ENCODE data around the gene FBXL7.

FBXL7 gene

GRCh38 chr5:15577831-15578230 lies 77.9 kb downstream of the FBXL7 start:
- no peaks in the 10 kb centered on the region for H3K4me1 ChIP-seq (ENCODE audit: control insufficient read depth, low read length)
- no peak overlapping the region for H3K27ac ChIP-seq (ENCODE audit: low read depth, low read length)
- TF ChIP-seq CTCF (IDR thresholded peaks at IDR 0.05; ENCODE audit: low read depth, low read length, poor library complexity, severe bottlenecking), result no peak
- TF ChIP-seq EZH2phosphoT487 (IDR thresholded peaks at IDR 0.05; ENCODE audit: borderline replicate concordance, low read length), result no peak
- H4K20me1 ChIP-seq (ENCODE audit: control insufficient read depth, insufficient read depth, low read depth, low read length), result no peaks in the 10 kb centered on the region
- H3K79me2 ChIP-seq (ENCODE audit: control insufficient read depth, low read length), result no peaks in the 10 kb centered on the region
- H3K27me3 ChIP-seq (ENCODE audit: control insufficient read depth, low read length), result no peaks in the 10 kb centered on the region
- no peaks in the 10 kb centered on the region for H3K36me3 ChIP-seq (ENCODE audit: control insufficient read depth, low read length)
- no peaks in the 10 kb centered on the region for H3K9me3 ChIP-seq (ENCODE audit: control insufficient read depth, insufficient read depth, low read length)
- no peak overlapping the region for H3K4me2 ChIP-seq (ENCODE audit: low read length)
- no peak overlapping the region for H3K4me3 ChIP-seq (ENCODE audit: low read length)
- no peaks in the 10 kb centered on the region for H3K9me2 ChIP-seq (replicated peaks; ENCODE audit: control insufficient read depth, low read length)
- no peaks in the 10 kb centered on the region for H3F3A ChIP-seq (ENCODE audit: control insufficient read depth, insufficient read depth)

DNA sequence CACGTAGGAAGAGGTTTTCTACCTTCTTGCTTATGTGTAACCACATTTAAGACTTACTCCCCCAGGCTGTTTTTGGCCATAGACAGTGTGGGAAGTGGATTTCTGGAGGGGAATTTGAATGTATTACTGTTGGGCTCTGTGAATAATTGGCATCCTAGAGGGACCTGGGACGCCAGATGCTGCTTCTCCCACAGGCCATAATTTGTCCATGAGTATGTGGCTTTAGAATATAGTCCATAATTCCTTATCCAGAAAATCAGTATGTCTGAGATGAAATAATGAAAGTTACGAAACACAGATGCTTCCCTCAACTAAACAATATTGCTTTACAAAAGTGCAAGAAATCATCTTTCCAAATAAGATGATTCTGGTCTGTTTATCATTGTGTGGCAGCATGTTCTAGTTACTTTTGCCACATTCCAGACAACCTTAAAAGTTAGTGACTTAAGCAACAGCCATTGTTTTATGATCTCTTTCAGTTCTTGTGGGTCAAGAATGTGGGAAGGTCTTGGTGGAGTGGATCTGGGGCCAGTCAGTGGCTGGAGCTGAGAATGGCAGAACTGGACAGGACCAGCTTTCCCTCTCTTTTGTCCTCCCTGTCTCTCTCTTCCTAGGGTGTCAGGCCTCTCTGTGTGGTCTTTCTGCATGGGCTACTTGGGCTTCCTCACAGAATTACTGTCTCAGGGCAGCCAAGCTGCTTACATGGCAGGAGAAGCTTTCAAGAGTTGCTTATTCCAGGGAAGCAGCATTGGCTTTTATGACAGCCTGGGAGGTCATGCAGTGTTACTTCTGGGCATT lies 79.4 kb downstream of the FBXL7 start:
- Histone ChIP-seq H3K4me3 (ENCODE audit: low read length) (no peak overlapping the region), H3K9me2 (replicated peaks; ENCODE audit: control insufficient read depth, low read length) (no peaks in the 10 kb centered on the region), H3K9me3 (ENCODE audit: control insufficient read depth, insufficient read depth, low read length) (no peaks in the 10 kb centered on the region), H3K36me3 (ENCODE audit: control insufficient read depth, low read length) (no peaks in the 10 kb centered on the region), H4K20me1 (ENCODE audit: control insufficient read depth, insufficient read depth, low read depth, low read length) (no peaks in the 10 kb centered on the region), H3F3A (ENCODE audit: control insufficient read depth, insufficient read depth) (no peaks in the 10 kb centered on the region), H3K27me3 (ENCODE audit: control insufficient read depth, low read length) (no peaks in the 10 kb centered on the region), H3K4me1 (ENCODE audit: control insufficient read depth, low read length) (no peaks in the 10 kb centered on the region), H3K27ac (ENCODE audit: low read depth, low read length) (no peak overlapping the region), H3K4me2 (ENCODE audit: low read length) (no peak overlapping the region), H3K79me2 (ENCODE audit: control insufficient read depth, low read length) (no peaks in the 10 kb centered on the region)
- TF ChIP-seq EZH2phosphoT487 (IDR thresholded peaks at IDR 0.05; ENCODE audit: borderline replicate concordance, low read length), result no peak

DNA sequence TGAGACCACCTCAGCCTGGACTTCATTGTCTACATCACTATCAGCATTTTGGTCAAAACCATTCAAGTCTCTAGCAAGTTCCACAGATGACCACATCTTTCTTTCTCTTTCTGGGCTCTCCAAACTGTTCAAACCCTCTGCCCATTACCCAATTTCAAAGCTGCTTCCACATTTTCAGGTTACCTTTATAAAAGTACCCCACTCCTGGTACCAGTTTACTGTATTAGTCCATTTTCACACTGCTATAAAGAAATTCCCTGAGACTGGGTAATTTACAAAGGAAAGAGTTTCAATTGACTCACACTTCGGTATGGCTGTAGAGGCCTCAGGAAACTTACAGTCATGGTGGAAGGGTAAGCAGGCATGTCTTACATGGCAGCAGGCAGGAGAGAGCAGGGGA lies 84.5 kb downstream of the FBXL7 start:
- Histone ChIP-seq H3K4me1 (ENCODE audit: control insufficient read depth, low read length) (no peaks in the 10 kb centered on the region), H3K27ac (ENCODE audit: low read depth, low read length) (no peak overlapping the region), H3K9me3 (ENCODE audit: control insufficient read depth, insufficient read depth, low read length) (no peaks in the 10 kb centered on the region), H3K36me3 (ENCODE audit: control insufficient read depth, low read length) (no peaks in the 10 kb centered on the region), H3K9me2 (replicated peaks; ENCODE audit: control insufficient read depth, low read length) (no peaks in the 10 kb centered on the region), H3K4me3 (ENCODE audit: low read length) (no peak overlapping the region), H3K4me2 (ENCODE audit: low read length) (no peak overlapping the region), H3F3A (ENCODE audit: control insufficient read depth, insufficient read depth) (no peaks in the 10 kb centered on the region), H3K79me2 (ENCODE audit: control insufficient read depth, low read length) (no peaks in the 10 kb centered on the region), H4K20me1 (ENCODE audit: control insufficient read depth, insufficient read depth, low read depth, low read length) (no peaks in the 10 kb centered on the region), H3K27me3 (ENCODE audit: control insufficient read depth, low read length) (no peaks in the 10 kb centered on the region)
- TF ChIP-seq EZH2phosphoT487 (IDR thresholded peaks at IDR 0.05; ENCODE audit: borderline replicate concordance, low read length) (no peak), CTCF (IDR thresholded peaks at IDR 0.05; ENCODE audit: low read depth, low read length, poor library complexity, severe bottlenecking) (no peak)

DNA sequence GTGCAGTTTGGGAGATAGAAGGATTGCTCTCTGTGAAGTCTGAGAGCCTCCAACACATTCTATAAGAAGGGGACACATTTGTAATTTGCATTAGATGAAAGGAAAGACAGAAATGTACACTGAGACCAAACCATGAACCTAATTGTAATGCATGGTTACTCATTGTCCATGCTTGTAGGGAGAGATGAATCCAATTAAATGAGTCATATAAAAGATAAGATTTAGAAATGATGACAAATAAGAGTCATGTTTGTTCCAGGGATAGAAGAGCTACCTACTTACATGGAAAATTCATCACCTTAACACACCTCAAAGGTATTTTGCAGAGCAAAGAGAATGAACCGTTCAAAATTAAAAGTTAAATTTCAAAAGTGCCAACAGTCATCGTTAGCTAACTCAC lies 85.1 kb downstream of the FBXL7 start:
- H3K27me3 ChIP-seq (ENCODE audit: control insufficient read depth, low read length), result no peaks in the 10 kb centered on the region
- TF ChIP-seq CTCF (IDR thresholded peaks at IDR 0.05; ENCODE audit: low read depth, low read length, poor library complexity, severe bottlenecking) (no peak), EZH2phosphoT487 (IDR thresholded peaks at IDR 0.05; ENCODE audit: borderline replicate concordance, low read length) (no peak)

More for the DNA sequence above, 85.1 kb downstream of the FBXL7 start:
- Histone ChIP-seq H3K4me2 (ENCODE audit: low read length) (no peak overlapping the region), H3F3A (ENCODE audit: control insufficient read depth, insufficient read depth) (no peaks in the 10 kb centered on the region), H3K27ac (ENCODE audit: low read depth, low read length) (no peak overlapping the region), H3K9me2 (replicated peaks; ENCODE audit: control insufficient read depth, low read length) (no peaks in the 10 kb centered on the region), H3K4me1 (ENCODE audit: control insufficient read depth, low read length) (no peaks in the 10 kb centered on the region), H3K9me3 (ENCODE audit: control insufficient read depth, insufficient read depth, low read length) (no peaks in the 10 kb centered on the region), H3K4me3 (ENCODE audit: low read length) (no peak overlapping the region), H3K36me3 (ENCODE audit: control insufficient read depth, low read length) (no peaks in the 10 kb centered on the region), H4K20me1 (ENCODE audit: control insufficient read depth, insufficient read depth, low read depth, low read length) (no peaks in the 10 kb centered on the region), H3K79me2 (ENCODE audit: control insufficient read depth, low read length) (no peaks in the 10 kb centered on the region)
